HEK293 (cell line): ENCODE measurements around the gene LRRC51.

Experiments
- CTCF ChIA-PET: fragments of 350-600 bp; formaldehyde crosslinking; extraction: SDS; loops from one replicate; lab custom pipeline; 2021; ENCODE audit warnings: antibody characterized with exemption; lab: Yijun Ruan, JAX
- POLR2A ChIA-PET: fragments of 300-600 bp; formaldehyde crosslinking; extraction: SDS; loops from one replicate; lab custom pipeline; 2020; ENCODE audit warnings: antibody characterized with exemption, inconsistent platforms; lab: Yijun Ruan, JAX
- H3K27ac ChIP-seq: fragments of 200-500 bp; sonication (Bioruptor generic); 2 replicates; pipeline ENCODE4 v1.5.1; 2014; ENCODE audit warnings: low read depth, low read length, control low read depth, inconsistent platforms; ENCODE audit errors: extremely low read depth
- H3K36me3 ChIP-seq, 2 experiments: fragments of 200-500 bp in 1 of 2; sonication (Bioruptor generic) in 1 of 2; 1 replicate in 1 of 2; 2 replicates in 1 of 2; pipeline ENCODE4 v1.5.1; 2014 to 2017; ENCODE audit warnings: inconsistent platforms in 2 of 2, low read length in 2 of 2; ENCODE audit not compliant: control insufficient read depth in 2 of 2, insufficient read depth in 1 of 2
- H3K4me1 ChIP-seq: fragments of 200-500 bp; sonication (Bioruptor generic); 2 replicates; pipeline ENCODE4 v1.5.1; 2014; ENCODE audit warnings: mild to moderate bottlenecking, low read length, inconsistent platforms; ENCODE audit not compliant: control insufficient read depth, insufficient read depth
- H3K4me3 ChIP-seq: 2 replicates; pipeline ENCODE4 v1.5.1; 2011; ENCODE audit warnings: low read depth, mild to moderate bottlenecking, control low read depth, low read length, moderate library complexity
- H3K9me3 ChIP-seq: fragments of 200-500 bp; sonication (Bioruptor generic); 2 replicates; pipeline ENCODE4 v1.5.1; 2014; ENCODE audit warnings: low read depth, low read length, inconsistent platforms; ENCODE audit not compliant: control insufficient read depth, insufficient read depth
- BCL11B ChIP-seq: fragments of 450-650 bp; formaldehyde crosslinking; IDR thresholded peaks from 2 replicates; pipeline ENCODE4 v1.5.1; 2016; ENCODE audit warnings: low read depth, missing biosample characterization, missing genetic modification characterization
- CTCF ChIP-seq: fragments of 450-650 bp; formaldehyde crosslinking; IDR thresholded peaks from 2 replicates; pipeline ENCODE4 v1.5.1; 2016; ENCODE audit warnings: missing biosample characterization, missing genetic modification characterization
- EGR2 ChIP-seq: fragments of 450-650 bp; formaldehyde crosslinking; IDR thresholded peaks from 2 replicates; pipeline ENCODE4 v1.5.1; 2016; ENCODE audit warnings: low read depth, missing biosample characterization, missing genetic modification characterization
- GFI1B ChIP-seq: fragments of 450-650 bp; formaldehyde crosslinking; IDR thresholded peaks from 2 replicates; pipeline ENCODE4 v1.5.1; 2016; ENCODE audit warnings: missing biosample characterization, missing genetic modification characterization
- SCRT1 ChIP-seq: fragments of 450-650 bp; formaldehyde crosslinking; IDR thresholded peaks from 2 replicates; pipeline ENCODE4 v1.5.1; 2016; ENCODE audit warnings: missing biosample characterization, missing genetic modification characterization, borderline replicate concordance
- ZBTB48 ChIP-seq: fragments of 450-650 bp; formaldehyde crosslinking; IDR thresholded peaks from 2 replicates; pipeline ENCODE4 v1.5.1; 2016; ENCODE audit warnings: missing biosample characterization, missing genetic modification characterization
- ZNF157 ChIP-seq: fragments of 450-650 bp; formaldehyde crosslinking; IDR thresholded peaks from 2 replicates; pipeline ENCODE4 v1.5.1; 2016; ENCODE audit warnings: missing biosample characterization, missing genetic modification characterization
- ZNF398 ChIP-seq: fragments of 450-650 bp; formaldehyde crosslinking; IDR thresholded peaks from 2 replicates; pipeline ENCODE4 v1.5.1; 2017; ENCODE audit warnings: missing biosample characterization, missing genetic modification characterization
- ZNF514 ChIP-seq: fragments of 450-650 bp; formaldehyde crosslinking; IDR thresholded peaks from 2 replicates; pipeline ENCODE4 v1.5.1; 2016; ENCODE audit warnings: missing biosample characterization, missing genetic modification characterization
- ZNF585B ChIP-seq: fragments of 450-650 bp; formaldehyde crosslinking; IDR thresholded peaks from 2 replicates; pipeline ENCODE4 v1.5.1; 2016; ENCODE audit warnings: missing biosample characterization, missing genetic modification characterization
- ZNF747 ChIP-seq: fragments of 450-650 bp; formaldehyde crosslinking; IDR thresholded peaks from 2 replicates; pipeline ENCODE4 v1.5.1; 2016; ENCODE audit warnings: missing biosample characterization, missing genetic modification characterization
- ZXDB ChIP-seq: fragments of 450-650 bp; formaldehyde crosslinking; IDR thresholded peaks from 2 replicates; pipeline ENCODE4 v1.5.1; 2016; ENCODE audit warnings: missing biosample characterization, missing genetic modification characterization

LRRC51 gene

GRCh38 chr11:72080326-72081183 is at the start of gene LRRC51, which contains the start of gene NUMA1 (continued):
- TF ChIP-seq ZNF514 (tag by site-specific recombination) (no peak), ZXDB (peak; percentile 12; the same call in 1 of the 2 replicates), BCL11B (tag by site-specific recombination) (no peak), ZNF157 (tag by site-specific recombination) (no peak), ZNF747 (tag by site-specific recombination) (no peak)

- CTCF ChIA-PET: interaction anchor here (1.7 to 2.4 kb wide), 2 partner anchors 12 to 54 kb away, joined by 8 to 13 read pairs; no protein-coding TSS in a partner anchor
- H3K4me1 ChIP-seq: peaks cover 20% of the 10 kb centered on the region
- peaks cover 7 to 27% of the 10 kb centered on the region in 2 experiments; a peak in 2 of 3 replicates for H3K36me3 ChIP-seq
- no peaks in the 10 kb centered on the region for H3K9me3 ChIP-seq
- TF ChIP-seq EGR2 (tag by site-specific recombination) (no peak), SCRT1 (tag by site-specific recombination) (no peak), GFI1B (tag by site-specific recombination) (no peak)
- TF ChIP-seq, all 188 proteins: peak for 0
- POLR2A ChIA-PET: no interaction called here
- H3K4me3 ChIP-seq: no peak overlapping the region
- H3K27ac ChIP-seq: no peak overlapping the region
Measured at GRCh38 chr11:72036687-72037086, 44.0 kb upstream of the LRRC51 start.

GRCh38 chr11:72037554-72038311 is 42.9 kb upstream of the LRRC51 start:
- peaks cover 22% of the 10 kb centered on the region for H3K4me1 ChIP-seq
- H3K36me3 ChIP-seq: peaks cover 7 to 23% of the 10 kb centered on the region in 2 experiments; a peak in 2 of 3 replicates
- POLR2A ChIA-PET: interaction anchor here (1.7 kb wide), 1 partner anchor 42 kb away, joined by 4 read pairs; no protein-coding TSS in a partner anchor
- CTCF ChIA-PET: interaction anchor here (0.8 to 1.7 kb wide), 4 partner anchors 12 to 106 kb away, joined by 3 to 9 read pairs (median 4); no protein-coding TSS in a partner anchor
- no peak for TF ChIP-seq ZBTB48 (tag by site-specific recombination)
- TF ChIP-seq, all 188 proteins: peak for 0
- Histone ChIP-seq H3K27ac (no peak overlapping the region), H3K4me3 (no peak overlapping the region), H3K9me3 (no peaks in the 10 kb centered on the region)

- H3K9me3 ChIP-seq: no peaks in the 10 kb centered on the region
- peaks cover 22% of the 10 kb centered on the region for H3K4me1 ChIP-seq
- no peak overlapping the region for H3K4me3 ChIP-seq
- H3K27ac ChIP-seq: no peak overlapping the region
- TF ChIP-seq CTCF (tag by site-specific recombination) (no peak), ZNF398 (tag by site-specific recombination) (0 out of 2 replicates have a peak, but pooled peaks have one; percentile 21), ZNF585B (tag by site-specific recombination) (no peak)
- ChIA-PET CTCF (interaction anchor here (1.0 to 2.2 kb wide), 6 partner anchors 9 to 52 kb away, joined by 3 to 14 read pairs (median 8); no protein-coding TSS in a partner anchor), POLR2A (interaction anchor here (0.5 to 1.7 kb wide), 4 partner anchors 41 to 68 kb away, joined by 3 to 8 read pairs (median 4); no protein-coding TSS in a partner anchor)
- H3K36me3 ChIP-seq: peaks cover 5 to 18% of the 10 kb centered on the region in 2 experiments; a peak in 2 of 3 replicates
Measured at GRCh38 chr11:72038491-72038890, 42.2 kb upstream of the LRRC51 start.
